H1 (cell line): ENCODE data around the gene CFAP161. TPM values are rescaled to one million over a fixed set of nuclear protein-coding genes. Genes with fewer than 3 reads are reported as not detected.

Source experiments
- CTCF ChIA-PET: fragments of 300-600 bp; sonication (Branson Sonifier 250); formaldehyde crosslinking; loops from one replicate; lab custom pipeline; 2021; ENCODE audit not compliant: partially characterized antibody; lab: Charles Lee
- POLR2A ChIA-PET: fragments of 300-600 bp; sonication (Branson Sonifier 250); formaldehyde crosslinking; loops from one replicate; lab custom pipeline; 2021; ENCODE audit warnings: inconsistent platforms; ENCODE audit not compliant: partially characterized antibody; lab: Charles Lee
- DNase-seq, 2 experiments: peaks; one replicate each; pipeline versions ENCODE4 v3.0.0 to v3.0.0-alpha.2; 2010 to 2022; ENCODE audit warnings: low spot score in 2 of 2, low read depth in 1 of 2, mixed read lengths in 1 of 2
- FAIRE-seq: peaks from 2 replicates; lab custom pipeline; 2011; peaks lifted over from hg19 to GRCh38; lab: Jason Lieb, UNC
- H2AFZ ChIP-seq: 2 replicates; pipeline ENCODE4 v1.8.1; 2012; ENCODE audit warnings: low read length, inconsistent platforms
- H2AK5ac ChIP-seq: 2 replicates; pipeline ENCODE4 v1.6.1; 2013; ENCODE audit warnings: low read depth, low read length
- H2BK120ac ChIP-seq: replicated peaks from 2 replicates; pipeline ENCODE3; 2013; ENCODE audit warnings: low read depth, low read length, inconsistent platforms
- H2BK12ac ChIP-seq: 2 replicates; pipeline ENCODE4 v1.6.1; 2013; ENCODE audit warnings: low read depth, low read length
- H2BK15ac ChIP-seq: 2 replicates; pipeline ENCODE4 v1.6.1; 2013; ENCODE audit warnings: low read length
- H2BK20ac ChIP-seq: 2 replicates; pipeline ENCODE4 v1.6.1; 2013; ENCODE audit warnings: low read length
- H2BK5ac ChIP-seq: 2 replicates; pipeline ENCODE4 v1.6.1; 2013; ENCODE audit warnings: low read depth, low read length
- H3K14ac ChIP-seq: 2 replicates; pipeline ENCODE4 v1.6.1; 2013; ENCODE audit warnings: inconsistent platforms; ENCODE audit not compliant: insufficient read length
- H3K18ac ChIP-seq: 2 replicates; pipeline ENCODE4 v1.6.1; 2013; ENCODE audit warnings: low read length; ENCODE audit errors: extremely low read depth
- H3K23ac ChIP-seq: 2 replicates; pipeline ENCODE4 v1.6.1; 2013; ENCODE audit warnings: inconsistent platforms; ENCODE audit not compliant: insufficient read length
- H3K23me2 ChIP-seq: 2 replicates; pipeline ENCODE4 v1.6.1; 2013; ENCODE audit warnings: low read depth, low read length
- H3K27ac ChIP-seq: 2 replicates; pipeline ENCODE4 v1.6.1; 2011; ENCODE audit warnings: low read depth, low read length, inconsistent platforms
- H3K27me3 ChIP-seq, 4 experiments: replicated peaks in 1 of 4; 1 replicate in 1 of 4; 2 replicates in 3 of 4; pipeline versions ENCODE4 v1.6.1 to v1.8.1; 2011 to 2013; ENCODE audit warnings: low read length in 3 of 4, mild to moderate bottlenecking in 3 of 4, inconsistent platforms in 2 of 4, mixed read lengths in 2 of 4, moderate library complexity in 1 of 4; ENCODE audit not compliant: control insufficient read depth in 3 of 4, insufficient read depth in 3 of 4; ENCODE audit errors: extremely low read depth in 1 of 4
- H3K36me3 ChIP-seq, 4 experiments: 2 replicates each; pipeline versions ENCODE4 v1.6.1 to v1.8.1; 2011 to 2013; ENCODE audit warnings: mild to moderate bottlenecking in 4 of 4, low read length in 3 of 4, moderate library complexity in 2 of 4, control low read depth in 1 of 4, inconsistent platforms in 1 of 4; ENCODE audit not compliant: insufficient read depth in 4 of 4, control insufficient read depth in 2 of 4
- H3K4ac ChIP-seq: replicated peaks from 2 replicates; pipeline ENCODE3; 2013; ENCODE audit warnings: low read length, low read depth, mixed read lengths, inconsistent platforms; ENCODE audit not compliant: insufficient read length
- H3K4me1 ChIP-seq, 4 experiments: replicated peaks in 1 of 4; 1 replicate in 1 of 4; 2 replicates in 3 of 4; pipeline versions ENCODE4 v1.6.1 to v1.8.1; 2011 to 2013; ENCODE audit warnings: low read length in 3 of 4, inconsistent platforms in 2 of 4, mixed read lengths in 1 of 4; ENCODE audit not compliant: insufficient read depth in 4 of 4, control insufficient read depth in 3 of 4
- H3K4me2 ChIP-seq, 2 experiments: 2 replicates each; pipeline versions ENCODE4 v1.6.1 to v1.8.1; 2011 to 2013; ENCODE audit warnings: low read depth in 2 of 2, low read length in 2 of 2, control low read depth in 1 of 2, inconsistent platforms in 1 of 2, mild to moderate bottlenecking in 1 of 2; ENCODE audit not compliant: insufficient read depth in 1 of 2
- H3K4me3 ChIP-seq, 4 experiments: fragments of 200-600, 300-600 bp in 1 of 4; sonication (generic), shearing (Covaris generic), sonication (Bioruptor Twin) in 1 of 4; 2 replicates each; pipeline versions ENCODE4 v1.5.1 to v1.8.1; 2011 to 2016; ENCODE audit warnings: low read length in 4 of 4, low read depth in 3 of 4, control low read depth in 2 of 4, inconsistent platforms in 2 of 4, mild to moderate bottlenecking in 2 of 4, mixed read lengths in 1 of 4, moderate library complexity in 1 of 4; ENCODE audit not compliant: insufficient read depth in 2 of 4; ENCODE audit errors: extremely low read depth in 1 of 4
- H3K56ac ChIP-seq: replicated peaks from 2 replicates; pipeline ENCODE3; 2013; ENCODE audit warnings: low read depth, mild to moderate bottlenecking, mixed read lengths, low read length, inconsistent platforms; ENCODE audit not compliant: insufficient read length
- H3K79me1 ChIP-seq: 2 replicates; pipeline ENCODE4 v1.6.1; 2013; ENCODE audit warnings: low read depth, low read length, control low read depth
- H3K79me2 ChIP-seq, 2 experiments: 2 replicates each; pipeline versions ENCODE4 v1.6.1 to v1.8.1; 2012 to 2013; ENCODE audit warnings: low read length in 2 of 2, mild to moderate bottlenecking in 2 of 2, inconsistent platforms in 1 of 2; ENCODE audit not compliant: insufficient read depth in 2 of 2, control insufficient read depth in 1 of 2
- H3K9ac ChIP-seq, 4 experiments: replicated peaks in 1 of 4; 1 replicate in 1 of 4; 2 replicates in 3 of 4; pipeline versions ENCODE4 v1.6.1 to v1.8.1; 2011 to 2013; ENCODE audit warnings: low read depth in 3 of 4, low read length in 3 of 4, control low read depth in 2 of 4, mild to moderate bottlenecking in 2 of 4, moderate library complexity in 2 of 4, inconsistent platforms in 1 of 4; ENCODE audit errors: extremely low read depth in 1 of 4
- H3K9me3 ChIP-seq, 2 experiments: 2 replicates each; pipeline versions ENCODE4 v1.6.1 to v1.8.1; 2012 to 2013; ENCODE audit warnings: mild to moderate bottlenecking in 2 of 2, moderate library complexity in 2 of 2, control low read depth in 1 of 2, inconsistent platforms in 1 of 2, low read depth in 1 of 2, low read length in 1 of 2, mixed read lengths in 1 of 2; ENCODE audit not compliant: insufficient read depth in 2 of 2
- H4K20me1 ChIP-seq, 2 experiments: replicated peaks in 1 of 2; 2 replicates each; pipeline versions ENCODE3 to v1.8.1; 2011 to 2013; ENCODE audit warnings: inconsistent platforms in 2 of 2, low read length in 2 of 2, mild to moderate bottlenecking in 1 of 2; ENCODE audit not compliant: insufficient read depth in 2 of 2, control insufficient read depth in 1 of 2
- H4K5ac ChIP-seq: 2 replicates; pipeline ENCODE4 v1.6.1; 2013; ENCODE audit warnings: low read length, low read depth, mixed read lengths, inconsistent platforms; ENCODE audit not compliant: insufficient read length
- H4K8ac ChIP-seq: 2 replicates; pipeline ENCODE4 v1.8.0; 2013; ENCODE audit warnings: mild to moderate bottlenecking, moderate library complexity, low read length, inconsistent platforms; ENCODE audit not compliant: insufficient read depth; ENCODE audit errors: extremely low read depth
- H4K91ac ChIP-seq: replicated peaks from 2 replicates; pipeline ENCODE3; 2013; ENCODE audit warnings: low read length, mixed read lengths, inconsistent platforms; ENCODE audit not compliant: insufficient read length
- ASH2L ChIP-seq: fragments of 200-600, 300-600 bp; sonication (generic); IDR thresholded peaks from one replicate; pipeline ENCODE4 v1.7.1; 2017; ENCODE audit warnings: low read length
- BCL11A ChIP-seq, 2 experiments: IDR thresholded peaks; one replicate each; pipeline ENCODE4 v1.6.1; 2011; ENCODE audit warnings: low read depth in 2 of 2, low read length in 2 of 2, mild to moderate bottlenecking in 2 of 2
- CBX8 ChIP-seq: fragments of 300-800, 300-1000 bp; sonication (generic); IDR thresholded peaks from 2 replicates; pipeline ENCODE4 v1.7.1; 2016; ENCODE audit warnings: low read depth, low read length, borderline replicate concordance
- CTBP2 ChIP-seq: IDR thresholded peaks from 2 replicates; pipeline ENCODE4 v1.7.0; 2011; ENCODE audit warnings: borderline replicate concordance, mild to moderate bottlenecking, moderate library complexity, mixed read lengths, low read length; ENCODE audit not compliant: insufficient read depth, insufficient read length
- EP300 ChIP-seq, 2 experiments: IDR thresholded peaks; 1 replicate in 1 of 2; 2 replicates in 1 of 2; pipeline ENCODE4 v1.6.1; 2011 to 2012; ENCODE audit warnings: low read depth in 2 of 2, low read length in 2 of 2, mild to moderate bottlenecking in 2 of 2, borderline replicate concordance in 1 of 2, inconsistent platforms in 1 of 2, moderate library complexity in 1 of 2
- GABPA ChIP-seq: IDR thresholded peaks from 2 replicates; pipeline ENCODE4 v1.6.1; 2011; ENCODE audit warnings: mild to moderate bottlenecking, low read length, moderate library complexity, borderline replicate concordance; ENCODE audit not compliant: insufficient read depth
- HDAC6 ChIP-seq: IDR thresholded peaks from one replicate; pipeline ENCODE4 v1.7.1; 2012; ENCODE audit warnings: low read depth, mild to moderate bottlenecking, inconsistent platforms, low read length, moderate library complexity
- JUN ChIP-seq: IDR thresholded peaks from 2 replicates; pipeline ENCODE4 v1.6.1; 2011; ENCODE audit warnings: low read depth, mild to moderate bottlenecking, improper control_type of control experiment, low read length
- KDM4A ChIP-seq: IDR thresholded peaks from one replicate; pipeline ENCODE4 v1.7.1; 2012; ENCODE audit warnings: low read depth, mild to moderate bottlenecking, moderate library complexity, low read length, inconsistent platforms; ENCODE audit not compliant: severe bottlenecking
- MAFK ChIP-seq: IDR thresholded peaks from 2 replicates; pipeline ENCODE4 v1.6.1; 2012; ENCODE audit warnings: low read depth, mild to moderate bottlenecking, improper control_type of control experiment, low read length
- POLR2AphosphoS5 ChIP-seq: IDR thresholded peaks from 2 replicates; pipeline ENCODE4 v1.6.1; 2011; ENCODE audit warnings: low read depth, low read length
- SAP30 ChIP-seq: fragments of 300-600 bp; sonication (generic); IDR thresholded peaks from 2 replicates; pipeline ENCODE4 v1.7.1; 2012; ENCODE audit warnings: low read length, moderate library complexity, mild to moderate bottlenecking, inconsistent platforms; ENCODE audit not compliant: insufficient read depth, insufficient replicate concordance
- WGBS, 2 experiments: shearing (Covaris generic) in 1 of 2; methylation state at CpG; one replicate each; pipeline versions ENCODE4 v1.1.6 to v1.1.7; 2013 to 2015; ENCODE audit warnings: low lambda C conversion rate in 2 of 2, mixed read lengths in 2 of 2, inconsistent platforms in 1 of 2, low coverage in 1 of 2, missing lambda C conversion rate in 1 of 2; ENCODE audit not compliant: insufficient replicate concordance in 2 of 2, insufficient coverage in 1 of 2, insufficient read length in 1 of 2; ENCODE audit errors: extremely low coverage in 1 of 2, missing lambda C conversion rate in 1 of 2; 5-methylcytosine and 5-hydroxymethylcytosine counted together
- polyA plus RNA-seq, 7 experiments: library from polyadenylated mRNA; depleted of rRNA in 3 of 7; stranded (reverse) in 5 of 7; unstranded in 2 of 7; fragments of >200 nt in 5 of 7; fragments of 200-250 nt in 2 of 7; gene quantifications; 1 replicate in 5 of 7; 2 replicates in 1 of 7; 4 replicates in 1 of 7; pipeline versions ENCODE4 v1.2.1 to v1.2.3, GENCODE V29; 2011 to 2013; ENCODE audit warnings: missing spikeins in 2 of 7, mixed read lengths in 2 of 7
- total RNA-seq: library from RNA; stranded (reverse); fragmentation: NEBNext Ultra II Directional; extraction: Animal tissue kit (Norgen Biotek cat#: 25700); gene quantifications from 2 replicates; pipeline ENCODE4 v1.2.1, GENCODE V29; 2021
- TF ChIP-seq, protein P1 (sequence below): IDR thresholded peaks from 2 replicates; pipeline ENCODE4 v1.6.1; 2012; ENCODE audit warnings: inconsistent platforms

Gene CFAP161
- total and polyA plus RNA-seq, 2 of the 8 experiments (the other 6 are each of a cell fraction or from before 2014, with no cell fraction given) = 0.05 TPM; not detected in 1

DNA sequence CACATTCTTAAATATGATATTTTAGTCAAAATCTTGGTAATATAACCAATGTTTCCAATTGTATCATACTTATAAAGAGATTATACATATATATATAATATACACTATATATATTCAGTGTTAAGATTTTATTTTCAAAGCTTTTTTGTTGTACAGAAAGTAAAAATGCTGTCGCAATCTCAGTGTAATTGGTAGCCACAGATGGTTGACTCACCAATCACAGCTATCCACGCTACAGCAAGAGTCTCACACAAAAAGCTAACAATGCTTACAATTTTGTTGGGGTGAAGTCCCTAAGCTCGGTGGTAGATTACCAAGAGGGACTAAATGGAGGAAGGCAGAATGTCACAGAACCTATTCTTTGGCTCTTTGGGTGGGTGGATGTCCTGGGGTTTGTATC, 16.9 kb upstream of the CFAP161 start:
- H2BK12ac ChIP-seq = no peak overlapping the region
- FAIRE-seq = no peak
- H2BK15ac ChIP-seq = no peak overlapping the region
- no peak overlapping the region for H3K14ac ChIP-seq
- no peak overlapping the region for H3K18ac ChIP-seq
- H3K4me3 ChIP-seq = no peak overlapping the region
- ChIA-PET POLR2A (no interaction called here), CTCF (interaction anchor here (0.6 to 5.9 kb wide), 4 partner anchors 9 to 149 kb away, joined by 3 to 40 read pairs (median 6); no protein-coding TSS in a partner anchor)
- no peak overlapping the region for H3K4ac ChIP-seq
- H3K36me3 ChIP-seq = no peaks in the 10 kb centered on the region
- DNase-seq = no peak
- no peak overlapping the region for H4K8ac ChIP-seq
- 0 out of 4 replicates have a peak, but pooled peaks cover 3 to 5% of the 10 kb centered on the region in 2 experiments for H3K9me3 ChIP-seq
- H3K4me2 ChIP-seq = no peak overlapping the region
- 93% methylated on average over 3 of the region's 3 CpGs; no CpG with 5 or more reads in 1 of the 2 experiments for WGBS, 2 experiments
- no peaks in the 10 kb centered on the region for H3K79me2 ChIP-seq
- no peaks in the 10 kb centered on the region for H3K79me1 ChIP-seq
- H4K20me1 ChIP-seq = no peaks in the 10 kb centered on the region
- no peak overlapping the region for H4K91ac ChIP-seq
- peaks cover 0 to 3% (median 0%) of the 10 kb centered on the region in 4 experiments; a peak in 1 of 7 replicates for H3K27me3 ChIP-seq
- no peak overlapping the region for H4K5ac ChIP-seq
- H3K23ac ChIP-seq = no peak overlapping the region
- no peak overlapping the region for H3K9ac ChIP-seq
- no peak overlapping the region for H3K27ac ChIP-seq
- no peak overlapping the region for H2AFZ ChIP-seq
- H2BK5ac ChIP-seq = no peak overlapping the region
- H2AK5ac ChIP-seq = no peak overlapping the region
- no peak overlapping the region for H2BK120ac ChIP-seq
- TF ChIP-seq POLR2AphosphoS5 (no peak), BCL11A (IDR thresholded peaks at IDR 0.05; ENCODE audit: low read depth in 2 of 2, low read length in 2 of 2) (no peak), CBX8 (no peak), ASH2L (no peak), MAFK (no peak), SAP30 (no peak), KDM4A (no peak), JUN (no peak), EP300 (IDR thresholded peaks at IDR 0.05; ENCODE audit: borderline replicate concordance in 1 of 2, low read depth in 2 of 2, low read length in 2 of 2) (no peak), CTBP2 (no peak), GABPA (no peak), HDAC6 (no peak)
- TF ChIP-seq, protein P1, sequence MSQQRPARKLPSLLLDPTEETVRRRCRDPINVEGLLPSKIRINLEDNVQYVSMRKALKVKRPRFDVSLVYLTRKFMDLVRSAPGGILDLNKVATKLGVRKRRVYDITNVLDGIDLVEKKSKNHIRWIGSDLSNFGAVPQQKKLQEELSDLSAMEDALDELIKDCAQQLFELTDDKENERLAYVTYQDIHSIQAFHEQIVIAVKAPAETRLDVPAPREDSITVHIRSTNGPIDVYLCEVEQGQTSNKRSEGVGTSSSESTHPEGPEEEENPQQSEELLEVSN = no peak
- TF ChIP-seq, all 59 proteins: peak for 0
- H2BK20ac ChIP-seq = no peak overlapping the region
- H3K4me1 ChIP-seq = peaks cover 1 to 5% (median 3%) of the 10 kb centered on the region in 4 experiments; a peak in 4 of 7 replicates
- no peaks in the 10 kb centered on the region for H3K23me2 ChIP-seq
- no peak overlapping the region for H3K56ac ChIP-seq
